GM21381 (cell line): ENCODE data around the gene PIK3R5.
"Not testable (repeated sequence)": the region's sequence is repeated elsewhere in the genome, so short reads cannot be mapped to it uniquely, and the experiment has no call there.

ENCODE experiments used
- ATAC-seq: cut with Tn5 transposase; IDR thresholded peaks from one replicate; pipeline ENCODE4 v1.9.1; 2021; ENCODE audit warnings: mild to moderate bottlenecking, moderate library complexity; ENCODE audit not compliant: unreplicated experiment

PIK3R5 gene

GRCh38 chr17:8988263-8988935 lies 22.9 kb upstream of the PIK3R5 start:
- ATAC-seq = not testable (repeated sequence)

GRCh38 chr17:8986295-8986694 lies 20.8 kb upstream of the PIK3R5 start:
- ATAC-seq = no peak

GRCh38 chr17:8985054-8985701 lies 19.7 kb upstream of the PIK3R5 start:
- no peak for ATAC-seq

- not testable (repeated sequence) for ATAC-seq
Measured at GRCh38 chr17:8984225-8984624, 18.7 kb upstream of the PIK3R5 start.

- ATAC-seq = no peak
Measured at GRCh38 chr17:8981443-8981842, 15.9 kb upstream of the PIK3R5 start.

- ATAC-seq = no peak
Measured at GRCh38 chr17:8979715-8980114, 14.2 kb upstream of the PIK3R5 start.

GRCh38 chr17:8976638-8977037 lies 11.1 kb upstream of the PIK3R5 start:
- ATAC-seq = no peak

- no peak for ATAC-seq
Measured at GRCh38 chr17:8975091-8975725, 9.7 kb upstream of the PIK3R5 start.

- ATAC-seq = no peak
Measured at GRCh38 chr17:8969901-8970300, 4.4 kb upstream of the PIK3R5 start.

- ATAC-seq = no peak
Measured at GRCh38 chr17:8968503-8968902, 3.0 kb upstream of the PIK3R5 start.

GRCh38 chr17:8967861-8968260 lies 2.4 kb upstream of the PIK3R5 start:
- no peak for ATAC-seq

GRCh38 chr17:8966926-8967325 lies 1.4 kb upstream of the PIK3R5 start:
- no peak for ATAC-seq

GRCh38 chr17:8964801-8965393 lies 610 bp downstream of the PIK3R5 start:
- ATAC-seq = peak; percentile 17

GRCh38 chr17:8963647-8964258 lies 1.8 kb downstream of the PIK3R5 start:
- ATAC-seq = no peak

- ATAC-seq = no peak
Measured at GRCh38 chr17:8963014-8963413, 2.5 kb downstream of the PIK3R5 start.

- ATAC-seq = no peak
Measured at GRCh38 chr17:8961829-8962228, 3.7 kb downstream of the PIK3R5 start.

- no peak for ATAC-seq
Measured at GRCh38 chr17:8960325-8961140, 5.0 kb downstream of the PIK3R5 start.

GRCh38 chr17:8959312-8959918 lies 6.1 kb downstream of the PIK3R5 start:
- ATAC-seq = no peak

GRCh38 chr17:8957721-8958120 lies 7.8 kb downstream of the PIK3R5 start:
- no peak for ATAC-seq

GRCh38 chr17:8956465-8956902 lies 9.0 kb downstream of the PIK3R5 start:
- peak; percentile 48 for ATAC-seq
